ENCODE results near the gene NEK7. TPM values are rescaled to one million over a fixed set of nuclear protein-coding genes. Genes with fewer than 3 reads are reported as not detected.

The NEK7 gene
- total and polyA plus RNA-seq, 2 of the 8 experiments (the other 6 are each of a cell fraction or from before 2014, with no cell fraction given), result 5.1 to 10.0 TPM

DNA sequence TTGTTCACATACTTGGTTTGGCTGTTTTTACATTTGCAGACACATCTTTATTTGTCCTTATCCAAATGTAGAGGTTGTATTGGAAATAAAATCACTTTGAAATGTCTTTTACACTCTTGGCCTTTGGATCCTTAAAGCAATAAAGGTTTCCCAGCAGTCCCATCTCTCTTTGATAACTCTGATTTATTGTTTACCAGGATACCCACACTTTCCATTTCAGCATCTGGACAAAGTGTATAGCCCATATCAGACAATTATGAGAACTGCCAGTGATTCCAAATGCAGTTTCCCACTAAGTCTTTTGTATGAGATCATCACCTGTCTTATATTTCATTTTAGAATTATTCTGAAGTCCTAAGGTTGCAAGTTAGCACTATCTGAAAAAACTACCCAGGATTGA lies 114.7 kb downstream of the NEK7 start:
- Histone ChIP-seq H4K5ac (ENCODE audit: insufficient read length, low read depth, low read length) (no peak overlapping the region), H2BK20ac (ENCODE audit: low read length) (no peak overlapping the region), H3K79me1 (ENCODE audit: low read depth, low read length) (no peaks in the 10 kb centered on the region), H3K56ac (replicated peaks; ENCODE audit: insufficient read length, low read depth, low read length) (no peak overlapping the region), H2BK120ac (replicated peaks; ENCODE audit: low read depth, low read length) (no peak overlapping the region), H3K4me2 (ENCODE audit: insufficient read depth in 1 of 2, low read depth in 2 of 2, low read length in 2 of 2) (no peak overlapping the region), H2BK15ac (ENCODE audit: low read length) (no peak overlapping the region), H2AFZ (ENCODE audit: low read length) (no peak overlapping the region), H4K91ac (replicated peaks; ENCODE audit: insufficient read length, low read length) (no peak overlapping the region), H3K14ac (ENCODE audit: insufficient read length) (no peak overlapping the region), H3K23ac (ENCODE audit: insufficient read length) (no peak overlapping the region), H2BK5ac (ENCODE audit: low read depth, low read length) (no peak overlapping the region), H3K9ac (replicated peaks in 1 of 4; ENCODE audit: extremely low read depth in 1 of 4, low read depth in 3 of 4, low read length in 3 of 4) (no peak overlapping the region), H3K36me3 (ENCODE audit: control insufficient read depth in 2 of 4, insufficient read depth in 4 of 4, low read length in 3 of 4) (no peaks in the 10 kb centered on the region), H3K4me3 (ENCODE audit: extremely low read depth in 1 of 4, insufficient read depth in 2 of 4, low read depth in 3 of 4, low read length in 4 of 4) (no peak overlapping the region), H4K20me1 (replicated peaks in 1 of 2; ENCODE audit: control insufficient read depth in 1 of 2, insufficient read depth in 2 of 2, low read length in 2 of 2) (no peaks in the 10 kb centered on the region), H2AK5ac (ENCODE audit: low read depth, low read length) (no peak overlapping the region), H3K79me2 (ENCODE audit: control insufficient read depth in 1 of 2, insufficient read depth in 2 of 2, low read length in 2 of 2) (no peaks in the 10 kb centered on the region), H3K27ac (ENCODE audit: low read depth, low read length) (no peak overlapping the region), H3K4me1 (replicated peaks in 1 of 4; ENCODE audit: control insufficient read depth in 3 of 4, insufficient read depth in 4 of 4, low read length in 3 of 4) (no peaks in the 10 kb centered on the region), H3K23me2 (ENCODE audit: low read depth, low read length) (no peaks in the 10 kb centered on the region), H3K18ac (ENCODE audit: extremely low read depth, low read length) (no peak overlapping the region), H3K27me3 (replicated peaks in 1 of 4; ENCODE audit: control insufficient read depth in 3 of 4, extremely low read depth in 1 of 4, insufficient read depth in 3 of 4, low read length in 3 of 4) (no peaks in the 10 kb centered on the region), H2BK12ac (ENCODE audit: low read depth, low read length) (no peak overlapping the region), H3K9me3 (ENCODE audit: insufficient read depth in 2 of 2, low read depth in 1 of 2, low read length in 1 of 2) (no peaks in the 10 kb centered on the region), H3K4ac (replicated peaks; ENCODE audit: insufficient read length, low read depth, low read length) (no peak overlapping the region), H4K8ac (ENCODE audit: extremely low read depth, insufficient read depth, low read length) (no peak overlapping the region)
- POLR2A ChIA-PET (ENCODE audit: partially characterized antibody), result no interaction called here
- FAIRE-seq, result no peak
- DNase-seq (ENCODE audit: low read depth in 1 of 2, low spot score in 2 of 2), result no peak
- CTCF ChIA-PET (ENCODE audit: partially characterized antibody), result no interaction called here
- TF ChIP-seq GTF2F1 (IDR thresholded peaks at IDR 0.05; ENCODE audit: borderline replicate concordance, low read depth, low read length), result no peak
- no peak for TF ChIP-seq CHD2 (IDR thresholded peaks at IDR 0.05; ENCODE audit: low read length)
- no peak for TF ChIP-seq HDAC2 (IDR thresholded peaks at IDR 0.05; ENCODE audit: borderline replicate concordance in 1 of 2, low read depth in 2 of 2, low read length in 2 of 2)
- no peak for TF ChIP-seq SIRT6 (IDR thresholded peaks at IDR 0.05; ENCODE audit: low read length)
- TF ChIP-seq POU5F1 (IDR thresholded peaks at IDR 0.05; ENCODE audit: low read depth, low read length), result no peak
- TF ChIP-seq SP4 (IDR thresholded peaks at IDR 0.05; ENCODE audit: low read length), result no peak
- no peak for TF ChIP-seq EZH2 (IDR thresholded peaks at IDR 0.05; ENCODE audit: low read depth, low read length, severe bottlenecking)
- TF ChIP-seq SIX5 (IDR thresholded peaks at IDR 0.05; ENCODE audit: low read depth, low read length), result no peak
- no peak for TF ChIP-seq JUN (IDR thresholded peaks at IDR 0.05; ENCODE audit: low read depth, low read length)
- TF ChIP-seq CBX5 (IDR thresholded peaks at IDR 0.05; ENCODE audit: low read depth, low read length), result no peak
- TF ChIP-seq CHD1 (IDR thresholded peaks at IDR 0.05; ENCODE audit: low read depth, low read length), result no peak
- TF ChIP-seq RXRA (IDR thresholded peaks at IDR 0.05; ENCODE audit: insufficient read depth, low read depth, low read length), result no peak
- no peak for TF ChIP-seq POLR2AphosphoS5 (IDR thresholded peaks at IDR 0.05; ENCODE audit: low read depth, low read length)
- no peak for TF ChIP-seq ZNF274 (IDR thresholded peaks at IDR 0.05; ENCODE audit: borderline replicate concordance, extremely low read depth, low read length)

Data from H1 (cell line).